Retinal pigment epithelial cell (primary cell): ENCODE results near the gene POSTN.

ENCODE experiments used
- DNase-seq: peaks from one replicate; pipeline ENCODE4 v3.0.0-alpha.2; 2010; ENCODE audit warnings: low read depth
- H3K4me3 ChIP-seq: 2 replicates; pipeline ENCODE4 v1.5.1; 2011; ENCODE audit warnings: mild to moderate bottlenecking, low read length, control low read depth, moderate library complexity
- TF ChIP-seq, protein P1 (sequence below): conservative IDR thresholded peaks from 2 replicates; pipeline ENCODE4 v1.5.1; 2011; ENCODE audit warnings: low read depth, low read length, control low read depth, inconsistent platforms

The POSTN gene

DNA sequence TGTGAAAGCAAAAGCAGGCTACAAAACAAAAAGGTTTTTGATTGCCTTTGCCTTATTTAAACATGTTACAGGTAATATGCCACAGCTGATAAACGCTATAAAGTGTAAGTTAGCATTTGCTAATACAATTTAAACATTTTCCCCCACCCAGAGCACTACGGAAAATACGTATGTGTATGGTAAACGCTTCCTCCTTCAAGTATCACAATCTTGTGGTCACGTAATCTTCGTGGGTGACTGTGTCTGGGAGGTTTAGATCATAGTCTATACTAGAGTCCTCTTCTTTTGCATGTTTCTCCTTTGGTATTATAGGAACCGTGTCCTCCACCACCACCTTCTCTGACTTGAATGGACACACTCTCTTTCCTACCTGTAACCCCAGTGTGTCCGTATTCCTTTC, 38.1 kb upstream of the POSTN start:
- no peak for DNase-seq
- TF ChIP-seq, protein P1, sequence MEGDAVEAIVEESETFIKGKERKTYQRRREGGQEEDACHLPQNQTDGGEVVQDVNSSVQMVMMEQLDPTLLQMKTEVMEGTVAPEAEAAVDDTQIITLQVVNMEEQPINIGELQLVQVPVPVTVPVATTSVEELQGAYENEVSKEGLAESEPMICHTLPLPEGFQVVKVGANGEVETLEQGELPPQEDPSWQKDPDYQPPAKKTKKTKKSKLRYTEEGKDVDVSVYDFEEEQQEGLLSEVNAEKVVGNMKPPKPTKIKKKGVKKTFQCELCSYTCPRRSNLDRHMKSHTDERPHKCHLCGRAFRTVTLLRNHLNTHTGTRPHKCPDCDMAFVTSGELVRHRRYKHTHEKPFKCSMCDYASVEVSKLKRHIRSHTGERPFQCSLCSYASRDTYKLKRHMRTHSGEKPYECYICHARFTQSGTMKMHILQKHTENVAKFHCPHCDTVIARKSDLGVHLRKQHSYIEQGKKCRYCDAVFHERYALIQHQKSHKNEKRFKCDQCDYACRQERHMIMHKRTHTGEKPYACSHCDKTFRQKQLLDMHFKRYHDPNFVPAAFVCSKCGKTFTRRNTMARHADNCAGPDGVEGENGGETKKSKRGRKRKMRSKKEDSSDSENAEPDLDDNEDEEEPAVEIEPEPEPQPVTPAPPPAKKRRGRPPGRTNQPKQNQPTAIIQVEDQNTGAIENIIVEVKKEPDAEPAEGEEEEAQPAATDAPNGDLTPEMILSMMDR, result no peak

DNA sequence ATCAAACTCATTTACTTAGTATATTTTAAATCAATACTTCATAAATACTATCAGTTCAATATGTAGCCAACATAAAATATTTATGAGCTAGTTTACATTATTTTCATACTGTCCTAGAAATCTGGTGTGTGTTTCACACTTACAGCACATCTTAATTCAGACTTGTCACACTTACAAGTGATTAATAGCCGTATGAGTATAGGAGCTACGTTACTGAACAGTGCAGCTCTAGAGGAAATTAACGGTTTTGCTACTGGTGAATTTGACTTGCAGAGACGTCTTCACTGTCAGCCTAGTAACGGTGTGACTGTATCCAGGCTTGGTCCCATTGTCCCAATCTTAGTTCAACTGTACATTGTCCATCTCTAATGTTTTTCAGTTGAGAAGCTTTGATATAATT, 33.7 kb upstream of the POSTN start:
- H3K4me3 ChIP-seq, result no peak overlapping the region
- TF ChIP-seq, protein P1, result no peak
- DNase-seq, result no peak

More for the DNA sequence above, 38.1 kb upstream of the POSTN start:
- H3K4me3 ChIP-seq, result no peak overlapping the region

DNA sequence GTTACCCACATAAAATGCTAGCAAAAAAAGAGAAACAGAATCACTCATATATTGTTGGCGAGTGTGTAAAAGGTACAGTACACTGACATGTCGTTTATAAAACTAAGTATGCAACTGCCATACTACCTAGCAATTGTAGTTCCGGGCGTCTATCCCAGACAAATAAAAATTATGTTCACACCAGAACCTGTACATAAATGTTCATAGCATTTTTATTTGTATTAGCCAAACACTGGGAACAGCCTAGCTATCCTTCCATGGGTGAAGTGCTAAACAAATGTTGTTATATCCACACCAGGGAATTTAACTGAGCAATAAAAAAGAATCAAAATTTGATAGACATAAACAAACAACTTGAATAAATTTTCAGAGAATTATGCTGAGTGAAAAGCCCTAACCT, 28.9 kb upstream of the POSTN start:
- DNase-seq, result no peak
- TF ChIP-seq, protein P1, result no peak
- no peak overlapping the region for H3K4me3 ChIP-seq

- TF ChIP-seq, protein P1, result no peak
- no peak overlapping the region for H3K4me3 ChIP-seq
- no peak for DNase-seq
Observed at GRCh38 chr13:37621811-37622361, 23.3 kb upstream of the POSTN start.

DNA sequence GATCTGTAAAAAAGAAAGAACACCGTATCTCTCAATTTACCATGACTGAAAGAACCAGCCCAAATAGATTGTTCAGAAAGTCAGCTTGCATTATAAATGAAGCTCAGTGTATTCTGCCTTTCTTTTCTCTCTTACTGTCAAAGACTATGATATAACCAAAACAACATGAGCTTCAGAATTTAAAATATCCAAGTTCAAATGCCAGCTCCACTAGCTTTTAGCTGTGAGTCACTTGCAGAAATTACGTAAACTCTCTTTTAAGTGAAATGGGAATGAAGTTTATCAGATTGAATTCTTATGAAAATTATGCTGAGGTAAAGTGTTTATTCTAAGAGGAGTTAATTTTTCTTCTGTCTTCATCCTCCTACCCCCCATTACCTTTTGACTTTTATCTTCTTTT, 20.0 kb upstream of the POSTN start:
- TF ChIP-seq, protein P1, result no peak
- DNase-seq, result no peak
- no peak overlapping the region for H3K4me3 ChIP-seq

DNA sequence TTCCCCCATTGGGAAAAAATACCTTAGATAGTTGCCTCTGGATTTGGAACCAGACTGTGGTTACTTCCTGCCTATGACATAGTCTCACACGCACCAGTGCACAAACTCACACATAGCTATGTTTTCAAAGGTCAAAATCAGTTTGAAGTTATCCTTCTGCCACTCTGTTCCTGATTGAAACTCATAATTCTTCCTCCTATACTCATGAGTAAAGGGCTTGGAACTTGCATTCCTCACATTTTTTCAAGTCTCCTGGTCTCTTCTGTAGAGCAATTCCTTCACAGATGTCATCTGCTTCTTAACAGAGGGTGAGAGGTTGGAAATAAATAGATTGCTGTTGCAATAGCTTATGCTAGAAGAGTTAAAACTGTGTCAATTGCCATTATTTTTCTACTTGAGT, 18.6 kb upstream of the POSTN start:
- TF ChIP-seq, protein P1, result no peak
- no peak overlapping the region for H3K4me3 ChIP-seq
- DNase-seq, result peak; percentile 94

- DNase-seq, result no peak
- H3K4me3 ChIP-seq, result no peak overlapping the region
- TF ChIP-seq, protein P1, result no peak
Observed at GRCh38 chr13:37616131-37616530, 17.6 kb upstream of the POSTN start.
